H1 (cell line): ENCODE measurements around the gene UMODL1. TPM values are rescaled to one million over a fixed set of nuclear protein-coding genes. Genes with fewer than 3 reads are reported as not detected.

Experiments
- CTBP2 ChIP-seq: IDR thresholded peaks from 2 replicates; pipeline ENCODE4 v1.7.0; 2011; ENCODE audit warnings: borderline replicate concordance, mild to moderate bottlenecking, moderate library complexity, mixed read lengths, low read length; ENCODE audit not compliant: insufficient read depth, insufficient read length
- RAD21 ChIP-seq, 2 experiments: IDR thresholded peaks in 1 of 2; conservative IDR thresholded peaks in 1 of 2; 2 replicates each; pipeline ENCODE4 v1.6.1; 2011; ENCODE audit warnings: low read depth in 2 of 2, low read length in 2 of 2, improper control_type of control experiment in 1 of 2, inconsistent platforms in 1 of 2, mild to moderate bottlenecking in 1 of 2, moderate library complexity in 1 of 2
- polyA plus RNA-seq, 7 experiments: library from polyadenylated mRNA; depleted of rRNA in 3 of 7; stranded (reverse) in 5 of 7; unstranded in 2 of 7; fragments of >200 nt in 5 of 7; fragments of 200-250 nt in 2 of 7; gene quantifications; 1 replicate in 5 of 7; 2 replicates in 1 of 7; 4 replicates in 1 of 7; pipeline versions ENCODE4 v1.2.1 to v1.2.3, GENCODE V29; 2011 to 2013; ENCODE audit warnings: missing spikeins in 2 of 7, mixed read lengths in 2 of 7
- total RNA-seq: library from RNA; stranded (reverse); fragmentation: NEBNext Ultra II Directional; extraction: Animal tissue kit (Norgen Biotek cat#: 25700); gene quantifications from 2 replicates; pipeline ENCODE4 v1.2.1, GENCODE V29; 2021

Gene UMODL1
- total and polyA plus RNA-seq, 2 of the 8 experiments (the other 6 are each of a cell fraction or from before 2014, with no cell fraction given): not detected

- TF ChIP-seq CTBP2 (no peak), RAD21 (IDR thresholded peaks at IDR 0.05 in 1 of 2, conservative IDR thresholded peaks at IDR 0.05 in 1 of 2; ENCODE audit: low read depth in 2 of 2, low read length in 2 of 2) (no peak; a peak in 1 of 4 replicates)
Observed at GRCh38 chr21:42073145-42074099, 2.3 kb downstream of the UMODL1 start (continued).
